ENCODE measurements around the gene ZNF565. TPM values are rescaled to one million over a fixed set of nuclear protein-coding genes. Genes with fewer than 3 reads are reported as not detected.
"Not testable (repeated sequence)": the region's sequence is repeated elsewhere in the genome, so short reads cannot be mapped to it uniquely, and the experiment has no call there.

ZNF565 gene
- polyA plus RNA-seq (ENCODE audit: insufficient read length) = 6.7 TPM

- peak; percentile 97 for DNase-seq
Observed at GRCh38 chr19:36214386-36215275, at the start of gene ZNF565, which contains the start of gene ZNF146. Gene ZNF565 (minus strand): TSS chr19:36214665. CDS start chr19:36201985, 12,680 bp downstream. Gene ZNF146 (plus strand): TSS chr19:36215106. CDS start chr19:36236441, 21,335 bp downstream.

GRCh38 chr19:36259211-36259610 lies 44.7 kb upstream of the ZNF565 start:
- DNase-seq = no peak

DNA sequence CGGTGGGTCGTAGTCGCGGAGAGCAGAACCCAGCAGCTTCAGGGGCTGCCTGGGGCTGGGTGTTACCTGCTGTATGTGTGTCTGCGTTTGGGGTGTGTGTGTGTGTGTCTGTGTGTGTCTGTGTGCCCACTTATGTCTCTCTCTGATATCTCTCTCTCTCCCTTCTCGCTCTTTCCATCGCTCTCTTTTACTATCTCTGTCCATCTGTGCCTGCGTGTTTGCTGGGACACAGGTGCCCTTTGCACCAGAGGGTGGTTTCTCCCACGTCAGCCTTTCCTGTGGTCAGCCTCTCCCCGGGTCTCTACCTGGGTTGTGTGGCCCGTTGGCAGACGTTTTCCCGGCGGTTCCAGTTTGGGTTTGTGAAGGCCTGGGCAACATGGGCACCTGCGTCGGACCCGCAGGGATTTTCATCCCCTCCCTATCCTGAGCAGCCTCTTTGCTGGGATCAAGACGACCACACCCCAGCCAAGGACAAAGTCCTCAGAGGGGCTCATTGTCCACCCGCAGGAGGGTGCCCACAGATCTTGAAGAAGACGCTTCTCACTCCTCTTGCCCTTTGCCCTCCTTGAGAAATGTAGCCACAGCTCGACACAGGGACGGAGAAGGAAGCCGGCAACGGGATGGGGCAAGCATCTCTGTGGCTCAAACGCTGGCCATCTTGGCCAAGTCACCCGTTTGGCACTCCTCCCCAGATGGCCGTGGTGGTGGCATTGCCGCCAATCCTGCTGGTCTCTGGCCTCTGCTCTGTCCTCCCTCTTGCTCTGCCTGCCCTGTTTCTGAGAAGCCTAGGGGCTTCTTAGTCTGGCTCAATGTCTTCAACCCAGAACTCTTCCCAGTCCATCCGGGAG lies 43.8 kb upstream of the ZNF565 start:
- no peak for DNase-seq

DNA sequence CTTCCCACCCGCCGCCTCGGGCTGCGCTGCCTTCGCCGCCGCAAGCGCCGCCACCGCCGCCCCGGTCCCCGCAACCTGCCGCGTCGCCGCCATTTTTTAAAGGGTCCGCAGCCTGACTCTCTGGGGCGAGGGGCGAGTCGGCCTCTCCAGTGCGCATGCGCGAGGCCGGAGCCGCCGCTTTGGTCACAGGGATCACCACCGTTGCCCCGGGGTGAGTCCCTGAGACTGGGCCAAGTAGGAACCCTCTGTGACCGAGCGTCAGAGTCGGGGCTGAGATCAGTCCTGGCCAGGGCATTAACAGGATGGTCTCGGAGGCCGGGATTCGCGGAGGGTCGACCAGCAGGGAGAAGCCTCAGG lies 43.0 kb upstream of the ZNF565 start:
- DNase-seq = no peak

DNA sequence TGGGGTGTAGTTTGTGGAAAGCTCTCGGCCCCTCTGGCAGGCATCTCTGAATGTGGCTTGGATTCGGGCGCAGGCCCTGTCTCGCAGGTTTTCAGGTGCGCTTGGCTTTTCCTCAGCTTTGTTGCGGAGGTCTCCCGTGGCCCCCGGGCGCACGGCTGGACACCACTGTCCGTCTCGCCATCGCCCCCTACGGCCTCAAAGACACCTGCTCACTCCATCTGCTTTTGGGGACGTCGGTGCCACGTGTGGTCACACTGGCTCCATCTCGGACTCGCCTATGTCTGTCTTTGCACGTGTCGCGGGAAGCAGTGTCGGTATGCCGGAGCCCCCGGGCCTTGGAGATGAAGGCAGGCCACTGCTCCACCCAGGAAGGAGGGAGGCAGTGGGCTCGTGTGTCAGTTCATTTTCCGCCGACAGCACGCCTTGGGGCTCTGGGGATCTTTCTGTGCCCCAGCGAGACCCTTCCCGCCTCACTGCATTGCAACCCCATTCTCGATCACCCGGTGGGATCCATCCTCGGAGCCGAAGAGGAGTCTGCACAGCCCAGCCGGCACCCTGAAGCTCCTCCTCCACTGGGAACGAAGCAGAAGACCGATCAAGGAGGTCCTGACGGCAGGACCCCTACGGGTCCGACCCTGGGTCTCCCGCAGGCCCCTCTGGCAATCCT lies 42.5 kb upstream of the ZNF565 start:
- no peak for DNase-seq

DNA sequence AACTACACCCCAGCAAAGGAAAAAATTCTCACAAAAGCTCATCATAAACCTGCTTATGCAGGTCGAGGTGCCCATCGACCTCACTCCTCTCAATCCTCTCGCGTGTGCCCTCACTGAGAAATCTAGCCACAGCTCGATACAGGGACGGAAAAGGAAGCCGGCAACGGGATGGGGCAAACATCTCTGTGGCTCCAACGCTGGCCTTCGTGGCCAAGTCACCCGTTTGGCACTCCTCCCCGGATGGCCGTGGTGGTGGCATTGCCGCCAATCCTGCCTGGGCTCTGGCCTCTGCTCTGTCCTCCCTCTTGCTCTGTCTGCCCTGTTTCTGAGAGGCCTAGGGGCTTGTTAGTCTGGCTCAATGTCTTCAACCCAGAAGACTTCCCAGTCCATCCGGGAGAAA lies 41.6 kb upstream of the ZNF565 start:
- DNase-seq = no peak

GRCh38 chr19:36255316-36255715 lies 40.9 kb upstream of the ZNF565 start:
- no peak for DNase-seq

DNA sequence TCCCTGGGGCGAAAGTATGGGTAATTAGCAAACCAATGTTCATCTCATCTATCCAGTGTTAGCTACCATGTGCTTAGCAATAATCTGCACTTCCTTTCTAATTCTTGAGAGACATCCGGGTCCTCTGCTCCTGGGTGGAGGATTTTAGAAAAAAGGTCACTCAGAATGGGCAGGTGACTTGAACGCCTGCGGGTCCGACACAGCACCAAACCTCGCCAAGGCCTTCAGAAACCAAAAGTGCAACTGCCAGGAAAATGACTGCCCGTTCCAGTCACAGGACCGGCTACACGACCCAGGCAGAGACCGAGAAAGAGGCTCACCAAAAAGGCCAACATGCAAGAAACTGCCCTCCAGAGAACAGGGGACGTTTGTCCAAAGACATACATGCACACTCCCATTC lies 40.4 kb upstream of the ZNF565 start:
- no peak for DNase-seq

GRCh38 chr19:36252047-36252446 lies 37.6 kb upstream of the ZNF565 start:
- DNase-seq = no peak

- DNase-seq = no peak
Observed at GRCh38 chr19:36246006-36246481, 31.6 kb upstream of the ZNF565 start.

DNA sequence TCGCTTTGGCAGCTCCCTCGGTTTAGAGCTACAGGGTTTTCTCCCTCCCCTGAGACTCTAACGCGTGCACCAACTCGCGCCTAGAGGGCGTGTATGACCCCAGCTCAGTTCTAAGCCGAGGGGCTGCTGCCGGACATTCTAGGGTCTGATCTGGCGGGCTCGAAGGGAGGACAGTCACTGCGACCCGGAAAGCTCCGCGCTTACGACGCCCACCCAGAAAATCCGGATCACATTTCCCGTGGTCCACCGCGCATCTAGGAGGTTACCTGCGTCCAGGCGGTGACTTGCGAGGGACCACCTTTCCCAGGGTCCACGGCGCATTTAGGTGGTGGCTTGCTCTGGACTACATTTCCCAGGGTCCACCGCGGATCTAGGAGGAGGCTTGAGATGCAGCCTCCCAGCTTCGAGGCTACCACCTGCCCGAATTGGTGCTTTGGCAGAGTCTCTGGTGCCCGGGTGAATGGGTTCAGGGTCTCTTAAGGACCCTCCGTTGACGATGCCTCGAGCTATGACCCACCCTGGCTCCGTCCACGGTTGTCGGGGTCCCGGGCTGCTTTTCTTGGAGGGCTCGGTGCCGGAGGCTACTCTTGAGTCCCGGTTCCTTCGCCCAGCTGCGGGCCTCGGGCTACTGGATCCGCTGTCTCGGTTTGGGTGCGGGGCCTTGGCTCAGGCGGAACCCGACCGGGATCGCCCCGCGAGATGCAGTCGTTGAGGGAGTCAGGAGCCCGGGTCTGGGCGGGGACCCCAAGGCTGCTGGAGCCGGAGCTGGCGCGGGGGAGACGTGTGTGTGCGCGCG lies 30.9 kb upstream of the ZNF565 start:
- peak; percentile 17 for DNase-seq

GRCh38 chr19:36244066-36244465 lies 29.6 kb upstream of the ZNF565 start:
- no peak for DNase-seq

- DNase-seq = no peak
Observed at GRCh38 chr19:36236946-36237310, 22.5 kb upstream of the ZNF565 start.

GRCh38 chr19:36236304-36236945 lies 22.0 kb upstream of the ZNF565 start:
- no peak for DNase-seq

DNA sequence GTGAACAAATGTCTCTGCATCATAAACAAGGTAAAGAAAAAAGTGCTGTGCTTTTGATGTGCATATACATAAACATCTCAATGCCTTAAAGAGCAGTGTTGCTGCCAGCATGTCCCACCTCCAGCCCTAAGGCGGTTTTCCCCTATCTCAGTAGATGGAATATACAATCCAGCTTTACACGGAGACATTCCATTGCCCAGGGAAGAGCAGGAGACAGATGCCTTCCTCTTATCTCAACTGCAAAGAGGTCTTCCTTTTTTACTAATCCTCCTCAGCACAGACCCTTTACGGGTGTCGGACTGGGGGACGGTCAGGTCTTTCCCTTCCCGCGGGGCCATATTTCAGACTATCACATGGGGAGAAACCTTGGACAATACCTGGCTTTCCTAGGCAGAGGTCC lies 19.2 kb upstream of the ZNF565 start:
- not testable (repeated sequence) for DNase-seq

GRCh38 chr19:36225219-36225892 lies 10.9 kb upstream of the ZNF565 start:
- no peak for DNase-seq

GRCh38 chr19:36222503-36222902 lies 8.0 kb upstream of the ZNF565 start:
- DNase-seq = no peak

DNA sequence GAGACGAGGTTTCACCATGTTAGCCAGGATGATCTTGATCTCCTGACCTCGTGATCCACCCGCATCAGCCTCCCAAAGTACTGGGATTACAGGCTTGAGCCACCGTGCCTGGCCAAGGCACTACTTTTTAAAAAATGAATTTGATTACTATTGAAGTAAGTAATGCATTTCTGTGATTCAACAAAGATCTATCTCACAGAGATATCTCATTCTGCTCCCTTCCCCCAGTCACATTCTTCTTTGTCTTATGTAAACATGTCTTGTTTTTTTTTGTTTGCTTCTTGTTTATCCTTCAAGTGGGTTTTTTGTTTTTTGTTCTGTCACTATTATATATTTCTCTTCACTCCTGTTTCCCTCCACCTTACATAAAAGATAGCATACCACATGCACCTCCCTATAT lies 7.0 kb upstream of the ZNF565 start:
- no peak for DNase-seq

DNA sequence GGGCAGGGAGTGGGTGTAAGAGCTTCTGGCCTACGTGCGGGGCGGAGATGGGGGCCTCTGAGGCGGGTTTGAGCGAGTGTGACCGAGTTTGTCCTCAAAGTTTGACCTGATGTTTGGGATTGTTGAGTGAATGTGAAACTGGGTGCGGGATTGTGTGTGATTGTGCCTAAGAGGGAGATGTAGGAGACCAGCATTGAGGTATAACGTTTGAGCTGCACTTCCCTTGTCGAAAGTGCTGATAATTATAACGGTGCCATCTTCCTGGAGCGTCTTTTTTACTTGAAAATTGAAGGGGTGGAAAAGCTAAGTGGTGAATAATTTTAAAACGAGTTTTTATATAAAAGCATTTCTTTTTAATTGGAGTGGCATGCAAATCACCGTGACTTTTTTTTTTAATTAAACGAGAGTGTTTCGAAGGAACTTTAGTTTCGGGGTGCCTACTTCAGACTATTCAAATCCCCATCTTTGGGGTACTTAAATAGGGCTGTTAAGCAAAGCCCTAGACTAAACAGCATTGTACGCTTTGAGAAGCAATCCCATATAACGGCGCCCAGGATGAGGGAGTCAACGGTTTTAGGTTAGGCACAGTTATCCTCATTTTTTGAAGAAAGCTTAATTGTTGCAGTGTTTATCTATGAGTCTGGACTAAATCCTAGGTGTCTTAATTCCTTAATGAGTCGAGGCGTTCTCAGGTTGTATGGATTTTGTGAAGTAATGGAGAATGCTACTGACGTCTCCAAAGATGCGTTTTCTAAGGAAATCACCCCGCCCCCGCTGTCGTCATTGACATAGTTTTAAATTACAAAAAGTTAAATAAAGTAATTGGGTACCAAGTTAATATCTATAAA lies 1.0 kb upstream of the ZNF565 start:
- peak; percentile 58 for DNase-seq

- no peak for DNase-seq
Observed at GRCh38 chr19:36212895-36213294, 1.6 kb downstream of the ZNF565 start.
